IgD-negative memory B cell (primary cell): ENCODE results near the gene DDAH1. TPM values are rescaled to one million over a fixed set of nuclear protein-coding genes. Genes with fewer than 3 reads are reported as not detected.

Experiments used
- H3K27ac Mint-ChIP-seq, 3 donors: one replicate each; pipeline ENCODE4 v1.8.0; 2020 to 2022; ENCODE audit warnings: mild to moderate bottlenecking in 3 of 3, mixed read lengths in 3 of 3, moderate library complexity in 1 of 3
- H3K27me3 Mint-ChIP-seq: one replicate; pipeline ENCODE4 v1.8.0; 2021; ENCODE audit warnings: mixed read lengths
- H3K36me3 Mint-ChIP-seq: one replicate; pipeline ENCODE4 v1.8.0; 2020; ENCODE audit warnings: mild to moderate bottlenecking, mixed read lengths
- H3K4me1 Mint-ChIP-seq, 3 donors: one replicate each; pipeline ENCODE4 v1.8.0; 2020 to 2022; ENCODE audit warnings: mixed read lengths in 3 of 3, mild to moderate bottlenecking in 1 of 3
- H3K4me3 Mint-ChIP-seq, 4 donors: one replicate each; pipeline ENCODE4 v1.8.0; 2020 to 2022; ENCODE audit warnings: mild to moderate bottlenecking in 4 of 4, mixed read lengths in 4 of 4, moderate library complexity in 3 of 4
- H3K9me3 Mint-ChIP-seq, 3 donors: one replicate each; pipeline ENCODE4 v1.8.0; 2020 to 2021; ENCODE audit warnings: mixed read lengths in 3 of 3, mild to moderate bottlenecking in 1 of 3
- polyA plus RNA-seq: library from polyadenylated mRNA; unstranded; fragments of 300-500 nt; fragmentation: Illumina TruSeq; gene quantifications from one replicate; pipeline ENCODE4 v1.2.3, GENCODE V29; 2021

Gene DDAH1
- polyA plus RNA-seq, 1 donor from 2014 or later: 0.19 TPM

DNA sequence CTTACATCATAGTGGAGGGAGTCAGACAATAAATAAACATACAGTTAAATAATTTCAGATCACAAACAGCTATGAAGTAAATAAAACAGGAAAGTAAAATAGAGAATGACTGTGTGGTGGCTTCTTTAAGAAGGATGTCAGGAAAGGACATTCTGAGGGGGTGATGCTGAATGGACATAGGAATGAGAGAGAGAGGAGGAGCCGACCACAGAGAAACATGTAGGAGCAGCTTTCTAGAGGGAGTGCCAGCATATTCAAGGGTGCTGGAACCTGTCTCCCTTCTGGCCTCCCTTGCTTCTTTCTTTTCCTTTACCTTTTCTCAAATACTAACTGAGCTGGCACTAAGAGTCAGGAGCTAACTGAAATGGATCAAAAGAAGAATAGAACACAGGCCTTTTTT lies 168.0 kb downstream of the DDAH1 start:
- H3K4me3 Mint-ChIP-seq: peak overlapping the region in 2 of 4 donors; percentile 1 to 23
- peaks cover 16 to 42% (median 20%) of the 10 kb centered on the region in 3 donors for H3K4me1 Mint-ChIP-seq
- no peaks in the 10 kb centered on the region for H3K27me3 Mint-ChIP-seq
- peaks cover 5% of the 10 kb centered on the region for H3K36me3 Mint-ChIP-seq
- peak overlapping the region in 1 of 3 donors; percentile 48 for H3K27ac Mint-ChIP-seq
- no peaks in the 10 kb centered on the region for H3K9me3 Mint-ChIP-seq

DNA sequence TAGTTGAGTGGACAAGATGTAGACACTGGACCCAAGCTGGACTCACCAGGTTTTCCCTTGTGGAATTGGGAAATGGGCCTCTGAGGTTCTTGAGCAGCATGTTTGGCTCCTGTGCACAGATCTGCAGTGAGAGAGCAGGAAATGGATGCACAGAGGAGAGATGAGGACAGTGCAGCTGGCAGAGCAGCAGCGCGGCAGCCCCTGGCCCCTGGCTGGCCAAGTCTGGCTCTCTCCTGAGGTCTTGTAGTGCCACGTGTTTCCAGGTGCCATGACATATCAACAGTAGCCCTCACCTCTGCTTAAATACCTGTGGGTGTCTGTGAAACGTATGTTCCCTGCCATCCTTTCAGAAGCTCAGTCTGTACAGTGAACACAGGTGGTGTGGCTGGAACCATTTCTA lies 169.3 kb downstream of the DDAH1 start:
- Mint-ChIP-seq H3K9me3 (no peaks in the 10 kb centered on the region), H3K4me3 (no peak overlapping the region), H3K27me3 (no peaks in the 10 kb centered on the region), H3K36me3 (peaks cover 1% of the 10 kb centered on the region), H3K27ac (peak overlapping the region in 1 of 3 donors; percentile 51), H3K4me1 (peaks cover 20 to 56% (median 22%) of the 10 kb centered on the region in 3 donors)

DNA sequence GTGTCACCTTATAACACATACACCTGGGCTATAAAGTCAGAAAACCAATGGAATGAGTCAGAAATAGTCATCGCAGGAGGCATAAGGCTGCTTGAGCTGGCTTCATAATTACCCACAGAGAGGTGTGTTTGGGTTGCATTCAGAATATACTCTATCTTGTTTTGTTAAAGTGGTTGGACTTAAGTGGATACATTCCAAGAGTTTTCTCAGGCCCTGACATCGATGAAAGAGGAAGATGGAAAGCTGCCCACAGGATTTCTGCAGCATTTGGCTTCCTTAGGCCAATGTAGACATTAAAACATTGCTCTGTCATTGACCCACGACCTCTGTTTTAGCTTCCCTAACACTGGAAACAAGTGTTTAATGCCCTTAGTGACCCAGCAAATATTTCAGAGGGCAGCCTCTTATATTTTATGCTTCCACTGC lies 169.9 kb downstream of the DDAH1 start:
- peaks cover 1% of the 10 kb centered on the region for H3K36me3 Mint-ChIP-seq
- peak overlapping the region in 1 of 3 donors; percentile 51 for H3K27ac Mint-ChIP-seq
- H3K4me3 Mint-ChIP-seq: no peak overlapping the region
- H3K27me3 Mint-ChIP-seq: no peaks in the 10 kb centered on the region
- peaks cover 25 to 61% (median 29%) of the 10 kb centered on the region in 3 donors for H3K4me1 Mint-ChIP-seq
- H3K9me3 Mint-ChIP-seq: no peaks in the 10 kb centered on the region

DNA sequence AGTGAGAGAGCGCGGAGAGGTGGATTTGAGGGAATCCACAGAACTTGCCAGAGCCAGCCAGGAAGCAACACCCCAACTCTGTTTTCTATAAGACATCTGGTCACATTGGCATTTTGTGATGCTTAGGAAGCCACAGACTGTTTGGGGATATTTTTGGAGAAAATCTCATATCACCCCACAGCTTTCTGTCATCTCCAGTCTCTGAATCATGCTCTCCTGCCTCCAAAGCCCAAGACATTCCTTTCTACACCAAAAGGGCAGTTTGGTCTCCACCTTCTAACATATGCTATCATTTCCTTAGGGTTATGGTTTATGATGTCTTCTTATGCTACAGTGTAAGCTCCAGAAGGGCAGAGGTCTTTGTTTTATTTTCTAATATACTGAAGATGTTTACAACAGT lies 174.1 kb downstream of the DDAH1 start:
- Mint-ChIP-seq H3K4me1 (peaks cover 14 to 50% (median 20%) of the 10 kb centered on the region in 3 donors), H3K4me3 (peak overlapping the region in 1 of 4 donors; percentile 88), H3K27ac (peak overlapping the region; percentile 30 to 91 (median 88)), H3K9me3 (no peaks in the 10 kb centered on the region), H3K36me3 (peaks cover 5% of the 10 kb centered on the region), H3K27me3 (no peaks in the 10 kb centered on the region)

DNA sequence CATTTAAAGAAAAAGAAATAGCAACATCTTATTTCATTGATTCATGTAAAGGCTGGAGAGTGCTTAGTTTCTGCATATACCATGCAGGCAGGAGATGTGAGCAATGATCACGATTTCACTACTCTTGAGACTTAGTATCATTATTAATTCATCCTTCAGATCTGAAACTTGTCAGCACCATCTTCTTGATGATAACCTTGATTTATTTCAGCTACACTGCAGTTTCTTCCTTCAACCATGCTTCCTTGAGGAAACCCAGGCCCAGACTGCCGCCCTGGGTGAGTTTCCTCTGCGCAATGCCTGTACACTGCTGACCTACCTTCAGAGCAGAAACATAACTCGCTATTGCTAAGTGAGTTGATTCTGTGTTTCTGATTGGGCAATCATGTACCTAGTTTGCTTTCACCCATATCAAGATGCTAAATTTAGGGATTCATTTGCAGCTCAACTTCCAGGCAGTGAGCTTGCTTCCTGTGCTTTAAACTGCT lies 175.1 kb downstream of the DDAH1 start:
- peak overlapping the region; percentile 12 to 99 (median 91) for H3K27ac Mint-ChIP-seq
- H3K36me3 Mint-ChIP-seq: peaks cover 5% of the 10 kb centered on the region
- peak overlapping the region in 3 of 4 donors; percentile 69 to 91 (median 88) for H3K4me3 Mint-ChIP-seq
- H3K4me1 Mint-ChIP-seq: peaks cover 14 to 45% (median 20%) of the 10 kb centered on the region in 3 donors
- H3K27me3 Mint-ChIP-seq: no peaks in the 10 kb centered on the region
- no peaks in the 10 kb centered on the region for H3K9me3 Mint-ChIP-seq

DNA sequence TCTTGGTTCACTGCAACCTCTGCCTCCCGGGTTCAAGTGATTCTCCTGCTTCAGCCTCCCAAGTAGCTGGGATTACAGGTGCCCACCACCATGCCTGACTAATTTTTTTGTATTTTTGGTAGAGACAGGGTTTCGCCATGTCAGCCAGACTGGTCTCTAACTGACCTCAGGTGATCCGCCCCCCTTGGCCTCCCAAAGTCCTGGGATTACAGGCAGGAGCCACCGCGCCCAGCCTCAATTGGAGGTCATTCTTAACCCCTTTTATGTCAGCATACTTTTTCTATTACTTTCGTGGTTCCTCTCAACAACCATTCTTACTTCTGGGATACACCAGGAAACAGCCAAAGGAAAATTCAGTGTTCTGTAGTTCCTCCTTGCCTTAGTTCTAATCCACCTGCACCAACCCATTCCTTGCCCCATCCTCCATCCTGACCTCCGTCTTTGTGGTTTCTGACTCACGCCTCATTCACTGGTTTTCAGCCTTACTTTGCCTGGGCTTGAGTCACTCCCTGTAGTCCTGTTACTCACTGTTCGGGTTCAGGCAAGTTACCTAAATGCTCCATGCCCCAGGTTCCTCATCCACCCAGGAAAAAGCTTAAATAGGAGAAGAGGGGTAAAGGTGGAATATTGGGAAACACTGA lies 175.6 kb downstream of the DDAH1 start:
- Mint-ChIP-seq H3K9me3 (no peaks in the 10 kb centered on the region), H3K27ac (peak overlapping the region in 2 of 3 donors; percentile 91 to 99), H3K36me3 (peaks cover 5% of the 10 kb centered on the region), H3K4me3 (peak overlapping the region in 3 of 4 donors; percentile 69 to 91 (median 88)), H3K27me3 (no peaks in the 10 kb centered on the region), H3K4me1 (peaks cover 14 to 44% (median 20%) of the 10 kb centered on the region in 3 donors)

DNA sequence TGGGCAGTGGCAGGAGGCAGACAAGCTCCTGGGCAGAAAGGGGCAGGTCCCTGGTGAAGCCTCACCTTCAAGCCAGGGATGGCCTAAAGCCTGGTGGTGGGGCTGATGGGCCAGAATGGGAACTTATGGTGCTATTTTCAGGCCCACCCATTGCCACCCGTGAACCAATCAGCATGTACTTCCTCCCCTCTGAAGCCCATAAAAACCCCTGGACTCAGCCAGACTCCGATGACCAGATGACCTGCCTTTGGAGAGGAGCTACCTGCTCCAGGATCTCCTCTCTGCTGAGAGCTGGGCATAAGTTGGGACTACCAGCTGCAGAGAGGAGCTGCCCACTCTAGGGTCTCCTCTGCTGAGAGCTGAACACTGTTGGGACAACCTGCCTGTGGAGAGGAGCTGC lies 180.8 kb downstream of the DDAH1 start:
- peaks cover 5 to 28% (median 8%) of the 10 kb centered on the region in 3 donors for H3K4me1 Mint-ChIP-seq

DNA sequence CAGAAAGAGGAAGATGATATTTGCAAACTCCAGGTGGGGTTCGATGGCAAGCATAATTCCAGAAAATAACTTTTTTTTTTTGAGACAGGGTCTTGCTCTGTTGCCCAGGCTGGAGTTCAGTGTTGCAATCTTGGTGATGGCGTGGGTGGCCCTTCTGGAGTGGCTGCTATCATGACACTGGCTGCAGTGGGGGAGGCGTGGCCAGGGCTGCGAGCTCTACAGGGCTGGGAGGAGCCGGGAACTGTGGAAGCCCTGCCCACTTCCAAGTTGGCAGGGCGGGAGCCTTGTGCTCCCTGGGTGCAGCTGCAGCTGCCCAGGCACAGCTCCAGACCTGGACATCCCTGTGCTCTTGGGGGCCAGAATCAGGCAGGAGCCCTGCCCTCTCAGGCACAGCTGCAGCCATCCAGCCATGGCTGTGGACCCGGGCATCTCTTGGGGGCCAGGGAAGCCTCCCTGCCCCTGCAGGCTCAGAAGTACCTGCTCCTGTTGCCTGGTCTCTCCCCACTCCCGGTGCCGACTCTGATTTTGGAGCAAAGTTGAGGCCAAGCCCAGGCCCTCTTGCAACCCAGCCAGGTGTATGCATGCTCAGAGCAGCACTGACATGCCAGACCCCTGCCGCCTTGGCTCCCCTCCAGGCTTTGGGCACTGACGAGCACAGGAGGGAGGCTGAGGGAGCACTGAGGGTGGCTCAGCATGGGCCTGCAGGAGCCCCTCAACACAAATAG lies 181.3 kb downstream of the DDAH1 start:
- Mint-ChIP-seq H3K4me1 (peaks cover 10 to 31% (median 13%) of the 10 kb centered on the region in 3 donors), H3K27ac (no peak overlapping the region), H3K36me3 (peaks cover 11% of the 10 kb centered on the region), H3K9me3 (no peaks in the 10 kb centered on the region), H3K4me3 (no peak overlapping the region), H3K27me3 (no peaks in the 10 kb centered on the region)

More for the DNA sequence above, 180.8 kb downstream of the DDAH1 start:
- H3K9me3 Mint-ChIP-seq: no peaks in the 10 kb centered on the region
- H3K27ac Mint-ChIP-seq: no peak overlapping the region
- H3K27me3 Mint-ChIP-seq: no peaks in the 10 kb centered on the region
- no peak overlapping the region for H3K4me3 Mint-ChIP-seq
- peaks cover 7% of the 10 kb centered on the region for H3K36me3 Mint-ChIP-seq

DNA sequence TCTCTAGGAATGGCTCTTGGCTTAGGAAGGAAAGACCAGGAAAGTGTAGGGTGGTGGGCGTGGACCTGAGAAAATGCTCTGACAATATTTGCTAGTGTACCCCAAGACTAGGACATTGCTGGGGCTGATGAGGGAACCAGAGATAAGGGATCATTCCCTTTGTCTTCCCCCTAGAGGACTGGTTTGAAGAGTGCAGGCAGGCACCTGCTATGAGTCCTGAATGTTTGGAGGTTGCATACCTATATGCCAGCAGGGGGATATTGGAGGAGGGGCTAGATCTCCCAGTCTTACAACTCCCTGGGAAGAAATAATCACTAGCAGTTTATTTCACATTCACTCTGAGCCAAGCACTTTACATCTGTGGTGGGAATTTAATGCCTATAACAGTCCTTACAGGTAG lies 182.5 kb downstream of the DDAH1 start:
- Mint-ChIP-seq H3K9me3 (no peaks in the 10 kb centered on the region), H3K27ac (peak overlapping the region in 1 of 3 donors; percentile 43), H3K4me1 (peaks cover 10 to 32% (median 18%) of the 10 kb centered on the region in 3 donors), H3K36me3 (peaks cover 11% of the 10 kb centered on the region), H3K27me3 (no peaks in the 10 kb centered on the region), H3K4me3 (no peak overlapping the region)

DNA sequence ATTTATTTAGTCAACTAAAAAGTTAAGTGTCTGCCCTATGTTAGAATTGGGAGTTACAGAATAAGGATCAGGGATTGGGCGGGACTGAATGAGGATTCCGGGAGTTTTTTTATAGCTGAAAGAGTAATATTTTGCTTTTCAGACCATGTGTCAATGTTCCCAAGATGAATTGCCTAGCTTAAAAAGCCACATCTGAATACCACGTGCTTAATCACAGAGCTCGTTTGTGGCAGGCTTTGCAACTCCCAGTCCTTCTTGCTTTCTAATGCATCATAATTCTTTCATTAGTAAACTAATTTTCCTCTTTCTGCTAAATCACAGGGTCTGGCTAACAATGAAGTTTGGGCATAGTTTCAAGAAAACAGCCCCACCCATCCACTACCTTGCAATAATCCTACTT lies 184.3 kb downstream of the DDAH1 start:
- peaks cover 12 to 33% (median 25%) of the 10 kb centered on the region in 3 donors for H3K4me1 Mint-ChIP-seq
- peaks cover 7% of the 10 kb centered on the region for H3K36me3 Mint-ChIP-seq
- H3K4me3 Mint-ChIP-seq: peak overlapping the region in 1 of 4 donors; percentile 10
- no peaks in the 10 kb centered on the region for H3K9me3 Mint-ChIP-seq
- peak overlapping the region in 2 of 3 donors; percentile 20 to 68 for H3K27ac Mint-ChIP-seq
- H3K27me3 Mint-ChIP-seq: no peaks in the 10 kb centered on the region

DNA sequence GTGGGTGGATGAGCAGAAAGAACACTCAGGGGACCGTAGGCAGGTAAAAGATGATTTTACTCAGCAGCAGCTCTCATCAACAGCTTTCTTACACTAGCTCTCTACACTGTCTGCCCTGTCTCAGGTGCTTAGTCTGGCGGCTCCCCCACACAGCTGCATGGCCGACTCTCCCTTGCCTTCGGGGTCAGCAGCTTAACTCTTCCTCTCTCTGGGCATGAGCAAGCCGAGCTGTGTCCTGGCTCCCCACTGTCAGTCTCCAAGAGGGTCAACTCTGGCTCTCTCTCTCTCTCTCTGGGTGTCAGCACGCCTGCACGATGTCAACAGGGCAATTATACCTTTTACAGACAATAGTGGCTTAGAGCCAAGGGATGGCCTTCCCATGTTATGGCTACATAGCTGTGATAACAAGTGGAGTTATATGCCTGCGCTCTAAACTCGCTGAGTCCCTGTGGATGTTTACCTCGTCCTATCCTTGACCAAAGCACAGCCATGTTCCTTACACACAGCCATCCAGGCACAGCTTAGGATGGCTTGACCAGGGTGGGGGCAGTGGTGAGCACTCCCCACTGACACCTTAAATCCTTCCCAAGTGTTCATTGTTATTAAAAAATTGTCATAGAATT lies 185.4 kb downstream of the DDAH1 start:
- H3K27ac Mint-ChIP-seq: peak overlapping the region in 1 of 3 donors; percentile 59

DNA sequence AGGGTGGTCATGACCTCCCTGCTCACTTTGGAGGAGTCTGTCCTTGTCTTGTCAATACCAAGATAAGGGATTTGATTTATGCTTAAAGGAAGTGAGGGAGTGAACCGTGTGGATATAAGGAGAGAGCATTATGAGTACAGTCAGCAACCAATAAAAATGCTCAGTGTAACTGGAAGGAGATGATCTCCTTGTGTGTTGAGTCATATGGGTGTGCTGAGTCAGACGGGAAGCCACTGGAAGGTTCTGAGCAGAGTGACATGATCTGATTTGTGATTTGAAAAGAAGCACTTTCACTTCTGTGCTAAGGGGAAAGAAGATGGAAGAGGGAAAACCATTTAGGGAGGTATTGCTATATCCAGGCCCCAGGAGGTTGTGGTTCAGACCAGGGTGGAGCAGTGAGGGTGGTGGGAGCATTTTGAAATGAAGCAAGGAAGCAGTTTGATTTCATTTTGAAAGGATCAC lies 186.1 kb downstream of the DDAH1 start:
- no peaks in the 10 kb centered on the region for H3K9me3 Mint-ChIP-seq
- H3K4me1 Mint-ChIP-seq: peaks cover 28 to 46% (median 40%) of the 10 kb centered on the region in 3 donors
- no peak overlapping the region for H3K27ac Mint-ChIP-seq
- peaks cover 7% of the 10 kb centered on the region for H3K36me3 Mint-ChIP-seq
- H3K27me3 Mint-ChIP-seq: no peaks in the 10 kb centered on the region
- H3K4me3 Mint-ChIP-seq: peak overlapping the region; percentile 1 to 41 (median 19)

More for the DNA sequence above, 185.4 kb downstream of the DDAH1 start:
- Mint-ChIP-seq H3K27me3 (no peaks in the 10 kb centered on the region), H3K36me3 (peaks cover 7% of the 10 kb centered on the region), H3K4me3 (peak overlapping the region in 3 of 4 donors; percentile 18 to 41 (median 19)), H3K4me1 (peaks cover 21 to 42% (median 33%) of the 10 kb centered on the region in 3 donors), H3K9me3 (no peaks in the 10 kb centered on the region)

DNA sequence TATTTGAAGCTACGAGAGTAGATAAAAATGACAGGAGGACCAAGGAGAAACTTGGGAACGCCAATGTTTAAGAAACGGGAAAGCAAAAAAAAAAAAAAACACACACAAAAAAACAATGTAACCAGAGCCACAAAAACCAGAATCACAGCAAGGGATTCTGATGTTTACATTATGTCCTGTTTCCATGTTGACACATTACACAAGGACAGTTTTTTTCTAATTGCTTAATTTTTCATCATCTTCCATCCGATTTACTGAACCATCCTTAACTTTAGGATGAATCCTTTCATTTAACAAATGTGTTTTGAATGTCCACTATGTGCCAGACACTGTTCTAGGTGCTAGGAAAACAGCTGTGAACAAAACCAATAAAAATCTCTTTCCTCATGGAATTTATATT lies 187.2 kb downstream of the DDAH1 start:
- Mint-ChIP-seq H3K4me3 (peak overlapping the region; percentile 95 to 99 (median 98)), H3K36me3 (peaks cover 14% of the 10 kb centered on the region), H3K27ac (peak overlapping the region in 2 of 3 donors; percentile 99), H3K27me3 (no peaks in the 10 kb centered on the region), H3K9me3 (no peaks in the 10 kb centered on the region), H3K4me1 (peaks cover 38 to 55% (median 49%) of the 10 kb centered on the region in 3 donors)

DNA sequence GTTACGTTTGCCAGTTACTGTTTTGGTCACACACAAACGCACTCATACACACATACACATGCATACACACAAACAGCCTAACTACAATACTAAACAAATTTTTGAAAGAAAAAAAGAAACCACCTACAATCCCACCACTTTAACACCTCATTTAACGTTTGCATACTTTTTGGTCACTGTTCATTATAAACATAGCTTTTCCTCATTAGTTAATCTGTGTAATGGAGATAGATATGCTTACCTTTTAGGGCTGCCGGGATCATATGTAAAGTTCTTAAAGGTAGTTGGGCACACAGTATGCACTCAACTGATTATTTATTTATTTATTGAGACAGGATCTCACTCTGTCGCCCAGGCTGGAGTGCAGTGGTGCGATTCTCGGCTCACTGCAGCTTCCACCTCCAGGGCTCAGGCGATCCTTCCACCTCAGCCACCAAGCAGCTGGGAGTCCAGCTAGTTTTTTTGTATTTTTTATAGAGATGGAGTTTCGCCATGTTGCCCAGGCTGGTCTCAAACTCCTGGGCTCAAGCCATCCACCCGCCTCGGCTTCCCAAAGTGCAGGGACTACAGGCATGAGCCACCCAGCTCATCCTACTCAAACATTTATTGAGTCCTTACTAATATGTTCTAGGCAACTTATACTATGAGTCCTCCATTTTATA lies 187.8 kb downstream of the DDAH1 start:
- peaks cover 14% of the 10 kb centered on the region for H3K36me3 Mint-ChIP-seq
- H3K27me3 Mint-ChIP-seq: no peaks in the 10 kb centered on the region
- peak overlapping the region; percentile 95 to 99 (median 98) for H3K4me3 Mint-ChIP-seq
- H3K27ac Mint-ChIP-seq: peak overlapping the region; percentile 98 to 99 (median 99)
- H3K9me3 Mint-ChIP-seq: no peaks in the 10 kb centered on the region
- peaks cover 40 to 57% (median 52%) of the 10 kb centered on the region in 3 donors for H3K4me1 Mint-ChIP-seq
